GM18499 (cell line): Measurements from ENCODE around the gene CLCA1.

ENCODE experiments used
- ATAC-seq: cut with Tn5 transposase; IDR thresholded peaks from one replicate; pipeline ENCODE4 v1.9.1; 2021; ENCODE audit warnings: moderate number of reproducible peaks; ENCODE audit not compliant: insufficient read depth, unreplicated experiment

CLCA1 gene

DNA sequence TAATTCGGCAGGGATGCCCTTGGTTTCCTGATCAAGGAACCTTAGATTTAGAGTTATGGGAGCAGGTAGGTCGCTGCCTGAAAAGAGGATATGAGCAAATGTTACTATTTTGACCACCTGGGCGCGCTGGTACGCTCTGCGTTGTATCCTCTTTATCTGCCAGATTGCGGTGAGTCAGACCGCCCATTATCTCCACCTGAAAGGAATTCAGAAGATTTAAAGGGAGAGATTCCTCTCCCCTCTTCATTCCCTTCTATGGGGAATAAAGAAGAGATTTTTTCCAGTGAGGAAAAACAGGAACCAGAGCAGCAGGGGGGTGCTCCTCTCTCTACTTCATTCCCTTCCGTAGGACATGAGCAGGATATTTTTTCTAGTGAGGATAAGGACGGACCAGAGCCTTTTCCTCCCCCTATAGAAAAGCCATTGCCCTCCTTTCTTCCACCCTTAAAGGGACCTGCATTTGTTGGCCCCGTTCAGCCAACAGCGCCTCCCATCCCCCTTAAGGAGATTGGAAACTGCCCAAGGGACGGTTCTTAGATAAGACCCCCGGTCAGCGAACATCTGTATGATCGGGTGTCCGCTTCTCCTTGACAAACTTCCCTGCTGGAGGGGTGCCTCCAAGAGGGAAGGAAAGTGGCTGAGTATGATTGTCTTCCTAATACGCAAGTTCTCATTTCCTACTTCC, 34.1 kb downstream of the CLCA1 start:
- no peak for ATAC-seq

DNA sequence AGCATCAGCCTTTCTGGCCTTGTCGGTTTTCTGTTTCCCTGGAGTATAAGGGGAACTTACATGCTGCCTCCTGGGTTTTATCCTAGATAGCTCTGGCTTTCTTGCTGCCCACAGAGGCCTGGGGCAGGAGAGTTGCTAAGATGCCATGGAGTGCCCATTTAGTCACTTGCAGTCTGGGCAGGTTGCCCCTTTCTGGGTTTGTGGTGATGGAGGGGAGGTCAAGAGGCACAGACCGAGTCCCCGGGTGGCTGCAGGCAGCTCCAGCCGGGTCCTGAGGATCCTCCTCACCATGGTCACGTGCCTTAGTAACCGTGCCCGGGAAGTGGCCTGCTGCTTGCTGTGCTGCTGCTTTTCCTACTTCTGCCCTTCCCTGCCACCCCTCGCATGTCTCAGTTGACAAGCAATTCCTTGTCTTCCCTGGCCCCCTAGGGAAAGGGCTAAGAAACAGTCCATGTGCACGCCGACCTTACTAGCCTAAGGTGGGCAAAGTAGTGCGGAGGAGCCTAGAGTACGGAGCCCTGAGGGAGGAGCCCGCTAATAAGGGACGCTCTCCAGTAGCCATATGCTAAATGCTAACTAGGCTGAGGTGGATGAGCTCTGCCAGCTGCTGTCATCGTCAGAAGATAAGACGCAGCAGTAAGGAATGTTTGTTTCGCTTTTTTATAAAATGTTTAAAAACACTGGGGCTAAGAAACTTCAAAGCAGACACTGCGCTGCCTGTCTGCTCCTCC, 34.8 kb downstream of the CLCA1 start:
- no peak for ATAC-seq

DNA sequence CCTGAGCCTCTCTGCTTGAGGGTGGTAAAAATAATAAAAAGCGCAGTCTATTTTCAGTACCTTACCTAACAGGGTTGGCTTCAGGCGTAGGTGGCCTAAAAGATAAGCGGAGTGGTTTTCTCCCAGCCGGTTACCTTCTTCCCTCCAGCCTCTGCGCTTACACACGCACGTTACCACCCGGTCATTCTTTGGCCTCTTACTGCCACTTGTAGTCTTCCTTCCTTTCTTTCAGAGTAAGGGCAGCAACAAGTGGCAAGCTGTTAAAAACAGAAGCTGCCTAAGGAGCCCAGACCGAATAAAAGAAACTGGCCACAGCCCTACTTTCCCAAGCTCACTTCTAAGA, 35.4 kb downstream of the CLCA1 start:
- ATAC-seq, result no peak

DNA sequence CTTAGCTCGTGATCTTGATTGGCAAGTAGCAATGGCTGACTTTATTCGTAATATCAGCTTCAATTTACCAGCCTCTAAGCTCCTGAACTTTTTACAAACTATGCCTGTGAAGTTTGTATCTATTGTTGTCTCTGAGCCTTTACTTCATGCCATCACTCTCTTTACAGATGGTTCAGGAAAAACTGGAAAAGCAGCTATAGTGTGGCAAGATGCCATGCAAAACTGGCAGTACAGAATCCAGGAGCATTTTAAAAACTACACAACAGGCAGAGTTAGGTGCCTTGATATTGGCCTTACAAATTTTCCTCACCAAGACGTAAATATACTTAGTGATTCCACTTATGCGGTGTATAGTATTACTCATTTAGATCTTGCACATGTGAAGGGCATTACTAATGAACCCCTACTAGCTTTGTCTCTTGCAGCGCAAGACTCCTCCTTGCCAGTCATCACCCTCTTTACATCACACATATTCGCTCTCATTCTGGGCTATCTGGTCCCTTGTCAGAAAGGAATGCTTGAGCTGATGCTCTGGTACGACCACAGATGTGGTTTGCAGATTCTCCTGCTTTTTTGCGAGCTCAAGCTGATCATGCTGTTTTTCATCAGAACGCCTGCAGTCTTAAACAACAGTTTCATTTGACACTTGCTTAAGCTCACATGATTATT, 36.3 kb downstream of the CLCA1 start:
- no peak for ATAC-seq

DNA sequence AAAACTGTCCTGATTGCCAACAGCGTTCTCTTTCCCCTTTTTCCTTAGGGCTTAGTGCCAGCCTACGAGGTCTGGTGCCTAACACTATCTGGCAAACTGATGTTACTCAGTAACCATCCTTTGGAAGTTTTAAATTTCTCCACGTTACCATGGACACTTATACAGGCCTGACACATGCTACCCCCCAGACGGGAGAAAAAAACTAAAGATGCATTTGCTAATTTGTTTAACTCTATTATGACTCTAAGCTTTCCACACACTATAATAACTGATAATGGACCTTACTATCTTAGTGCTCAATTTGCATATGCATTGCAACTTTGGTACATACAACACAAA, 36.8 kb downstream of the CLCA1 start:
- no peak for ATAC-seq

DNA sequence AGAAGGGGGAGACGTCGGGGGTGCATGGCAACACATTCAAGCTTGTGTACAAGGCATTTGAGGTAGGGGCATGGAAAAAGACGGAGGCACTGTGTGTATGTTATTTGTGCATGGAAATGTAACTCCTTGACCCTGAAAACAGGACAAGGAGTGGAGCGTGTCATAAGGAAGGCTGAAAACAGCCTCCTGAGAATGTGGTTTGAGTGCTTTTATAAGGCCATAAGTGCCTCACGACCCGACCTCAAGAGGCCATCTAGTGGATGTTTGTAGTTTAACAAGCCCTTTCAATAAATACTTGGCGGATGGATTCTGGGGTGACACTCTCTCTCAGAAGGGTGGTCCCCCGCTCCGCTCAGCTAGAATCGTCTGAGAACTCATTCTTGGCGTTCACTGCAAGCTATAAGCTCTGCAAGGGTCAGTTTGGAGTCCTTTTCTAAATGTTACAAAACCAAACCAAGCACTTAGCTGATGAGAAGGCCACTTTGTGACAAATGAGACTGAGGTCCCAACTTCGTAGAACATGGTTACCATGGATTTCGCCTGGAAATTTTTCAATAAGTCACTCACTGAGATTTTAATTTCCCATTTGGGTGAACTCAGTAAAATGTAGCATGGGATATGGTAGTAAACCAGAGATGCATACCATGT, 39.3 kb downstream of the CLCA1 start:
- ATAC-seq, result no peak

DNA sequence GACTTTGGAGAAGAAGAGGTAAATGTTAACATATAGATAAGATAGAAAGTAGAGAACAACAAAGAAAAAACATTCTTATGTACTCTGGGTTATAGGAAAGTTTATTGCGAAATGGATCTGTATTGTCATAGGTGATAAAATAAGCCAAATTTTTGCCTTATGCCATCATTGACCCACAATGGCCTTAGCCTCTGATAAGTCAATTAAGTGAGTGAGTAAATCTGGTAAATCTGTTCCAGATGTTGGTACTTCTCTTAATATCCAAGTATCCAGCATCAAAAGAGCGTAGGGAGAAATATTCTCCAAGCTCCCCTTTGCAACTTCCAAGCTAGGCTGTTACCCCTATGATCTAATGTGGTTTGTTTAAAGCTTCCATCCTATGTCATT, 39.8 kb downstream of the CLCA1 start:
- no peak for ATAC-seq

DNA sequence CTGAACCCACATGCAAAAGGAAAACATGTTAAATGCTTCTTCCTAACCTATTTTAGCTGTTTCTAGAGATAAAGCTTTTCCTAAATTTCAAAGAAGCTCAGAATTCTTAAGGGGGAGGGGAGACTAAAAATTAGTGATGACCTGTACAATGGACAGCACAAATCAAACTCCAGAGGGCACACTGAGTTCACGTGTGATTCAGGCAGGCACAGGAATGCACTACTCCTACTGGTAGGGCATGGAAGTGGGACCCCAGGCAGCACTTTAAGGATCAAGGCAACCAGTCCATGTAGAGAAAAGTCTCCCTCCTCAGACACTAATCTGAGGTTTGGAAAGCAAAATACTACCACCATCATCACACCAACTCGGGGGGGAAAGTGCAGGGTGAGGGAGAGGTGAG, 46.9 kb downstream of the CLCA1 start:
- no peak for ATAC-seq

DNA sequence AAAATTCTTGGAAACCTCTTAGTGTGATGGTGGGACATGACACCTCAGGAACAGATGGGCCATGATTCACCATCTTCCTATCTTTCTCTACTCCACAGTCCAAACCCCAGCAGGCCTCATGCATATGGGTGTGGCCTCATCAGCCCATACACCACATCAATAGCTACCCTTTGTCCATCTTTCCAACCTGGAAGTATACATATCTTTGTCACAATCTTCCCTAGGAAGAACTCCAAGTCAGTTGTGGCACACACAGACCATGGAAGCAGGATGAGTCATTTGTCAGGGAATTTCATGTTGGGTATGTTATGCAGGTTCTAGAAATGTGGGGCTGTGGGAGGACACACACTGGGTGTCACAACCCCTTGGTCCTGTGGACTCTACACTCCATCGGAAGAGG, 47.6 kb downstream of the CLCA1 start:
- ATAC-seq, result no peak

DNA sequence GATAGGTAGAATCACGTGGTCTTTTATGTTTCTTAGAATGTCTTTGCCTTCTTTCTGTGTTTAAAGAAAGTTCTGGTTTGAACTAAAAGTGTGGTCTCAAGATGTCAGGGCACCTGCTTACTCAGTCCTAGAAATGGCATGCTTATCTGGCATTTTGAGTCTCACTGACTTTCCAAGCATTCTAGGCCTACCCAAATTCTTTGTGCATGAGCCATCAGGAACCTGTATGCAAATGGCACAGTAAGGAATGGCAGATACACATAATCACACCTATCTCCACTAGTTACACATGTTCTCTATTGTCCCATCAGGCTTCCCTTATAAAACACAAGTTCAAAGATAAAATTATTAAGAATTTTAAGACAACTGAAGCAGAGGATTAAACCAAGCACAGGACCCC, 48.6 kb downstream of the CLCA1 start:
- ATAC-seq, result no peak

DNA sequence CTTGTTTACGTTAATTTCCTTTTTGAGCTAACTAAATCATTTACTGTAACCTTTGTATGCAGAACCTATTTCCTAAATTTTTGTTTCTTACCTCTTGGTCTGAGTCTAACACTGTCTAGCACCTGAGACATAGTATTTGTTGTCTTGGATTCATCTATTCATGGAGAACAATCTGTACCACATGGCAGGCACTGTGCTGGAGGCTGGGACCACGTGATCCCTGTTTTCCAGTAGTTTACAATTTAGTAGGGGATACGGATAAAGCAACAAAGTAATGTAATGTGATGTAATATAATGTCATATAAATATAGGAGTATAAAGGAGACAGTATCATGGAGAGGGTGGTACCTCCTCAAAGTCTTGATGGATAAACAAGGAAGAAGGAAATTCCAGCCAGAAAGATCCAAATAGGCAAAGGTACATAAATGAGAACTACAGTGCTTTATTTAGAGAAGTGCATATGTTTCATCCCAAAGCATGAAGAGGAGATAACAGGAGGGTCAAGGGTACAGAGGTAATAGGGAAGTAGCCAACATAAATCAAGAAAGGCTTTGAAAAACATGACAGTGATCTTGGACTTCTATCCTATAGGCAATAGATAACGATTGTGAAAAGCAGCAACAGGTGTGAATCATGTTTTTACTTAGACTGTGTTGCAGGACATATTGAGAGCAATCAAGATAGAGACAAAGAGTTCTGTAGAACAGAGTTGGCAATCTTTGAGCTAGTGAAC, 52.2 kb downstream of the CLCA1 start:
- ATAC-seq, result no peak

DNA sequence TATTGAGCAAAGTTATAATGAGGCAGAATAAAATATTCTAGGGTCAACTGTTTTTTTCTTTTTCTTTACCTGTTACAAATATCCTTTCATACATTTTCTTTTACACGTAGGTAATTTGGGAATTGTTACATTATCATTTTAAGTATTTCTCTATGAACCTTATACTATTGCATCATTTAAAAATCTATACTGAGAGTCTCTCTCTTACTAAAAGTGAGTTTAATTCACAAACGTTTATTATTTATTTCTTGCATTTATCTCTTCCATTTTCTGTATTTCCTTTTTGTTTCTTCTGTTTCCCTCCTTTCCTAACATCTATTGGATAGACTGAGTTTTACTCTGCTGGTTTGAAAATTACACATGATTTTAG, 52.8 kb downstream of the CLCA1 start:
- no peak for ATAC-seq

DNA sequence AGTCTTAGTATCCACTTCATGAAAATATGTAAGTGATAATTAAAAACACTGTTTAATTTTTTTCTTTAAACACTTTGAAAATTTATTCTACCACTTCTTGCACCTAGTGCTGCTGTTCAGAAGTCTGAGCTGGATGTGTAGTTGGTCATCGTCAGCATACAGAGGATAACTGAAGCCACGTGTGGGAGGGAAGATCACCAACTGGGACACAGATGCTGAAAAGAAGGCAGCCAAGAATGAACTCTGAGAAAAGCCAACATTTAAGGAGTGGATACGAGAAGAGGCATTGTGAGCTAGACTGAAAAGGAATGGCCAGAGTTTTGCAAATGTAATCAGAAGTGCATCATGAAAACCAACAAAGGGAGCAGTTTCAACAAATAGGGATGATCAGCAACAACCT, 53.5 kb downstream of the CLCA1 start:
- ATAC-seq, result no peak

DNA sequence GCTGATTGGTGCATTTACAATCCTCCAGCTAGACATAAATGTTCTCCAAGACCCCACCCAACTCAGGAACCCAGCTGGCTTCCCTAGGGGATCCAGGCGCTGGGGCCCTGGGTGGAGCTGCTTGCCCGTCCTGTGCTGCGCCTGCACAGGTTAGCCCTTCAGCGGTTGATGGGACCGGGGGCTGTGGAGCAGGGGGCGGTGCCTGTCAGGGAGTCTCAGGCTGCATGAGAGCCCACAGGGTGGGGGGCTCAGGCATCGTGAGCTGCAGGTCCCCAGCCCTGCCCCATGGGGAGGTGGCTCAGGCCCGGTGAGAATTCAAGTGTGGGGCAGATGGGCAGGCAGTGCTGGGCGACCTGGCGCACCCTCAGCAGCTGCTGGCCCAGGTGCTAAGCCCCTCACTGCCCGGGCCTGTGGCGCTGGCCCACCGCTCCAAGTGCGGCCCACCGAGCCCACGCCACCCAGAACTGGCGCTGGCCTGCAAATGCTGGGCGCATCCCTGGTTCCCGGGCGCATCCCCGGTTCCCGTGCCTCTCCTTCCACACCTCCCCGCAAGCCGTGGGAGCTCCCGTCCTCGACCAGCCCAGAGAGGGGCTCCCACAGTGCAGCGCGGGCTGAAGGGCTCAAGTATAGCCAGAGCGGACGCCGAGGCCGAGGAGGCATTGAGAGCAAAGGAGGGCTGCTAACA, 55.1 kb downstream of the CLCA1 start:
- no peak for ATAC-seq

DNA sequence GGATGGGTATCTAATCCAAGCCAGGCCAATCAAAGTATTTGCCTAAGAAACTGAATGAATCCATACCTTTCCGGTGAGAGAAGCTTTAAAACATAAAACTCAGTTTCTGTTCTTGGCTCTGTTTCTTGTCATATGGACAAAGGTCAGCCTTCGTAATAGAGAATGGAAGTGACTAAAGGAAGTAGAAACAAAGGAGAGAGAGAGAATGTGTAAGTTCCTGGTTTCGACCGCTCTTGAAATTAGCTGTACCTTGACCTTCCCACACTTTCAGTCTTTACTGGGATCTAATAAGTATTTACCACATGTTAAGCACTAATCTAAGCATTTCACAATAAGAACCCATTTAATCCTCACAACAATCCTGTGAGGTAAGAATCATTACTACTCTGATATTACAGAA, 58.6 kb downstream of the CLCA1 start:
- ATAC-seq, result no peak

DNA sequence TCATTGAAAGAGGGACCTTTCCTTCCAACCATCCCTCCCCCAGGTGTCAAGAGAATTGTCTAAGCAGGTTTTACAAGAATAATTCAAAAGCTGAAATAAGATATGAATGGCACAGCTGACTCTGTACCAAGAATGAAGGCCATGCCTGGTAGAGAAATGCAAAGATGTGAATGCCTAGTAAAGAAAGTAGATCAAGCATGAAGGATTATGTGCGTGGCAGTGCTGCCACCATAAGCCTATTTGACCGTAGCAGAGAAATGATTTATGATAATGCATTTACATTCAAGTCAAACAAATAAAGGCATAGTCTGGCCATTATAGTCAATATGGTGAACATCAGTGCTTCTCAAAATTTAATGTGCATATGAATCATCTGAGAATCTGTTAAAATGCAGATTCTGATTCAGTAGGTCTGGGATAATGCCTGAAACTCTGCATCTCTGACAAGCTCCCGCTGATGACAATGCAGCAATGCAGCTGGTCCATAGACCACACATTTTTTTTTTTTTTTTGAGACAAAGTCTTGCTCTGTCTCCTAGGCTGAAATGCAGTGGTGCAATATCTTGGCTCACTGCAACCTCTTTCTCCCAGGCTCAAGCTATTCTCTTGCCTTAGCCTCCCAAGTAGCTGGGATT, 61.6 kb downstream of the CLCA1 start:
- no peak for ATAC-seq

DNA sequence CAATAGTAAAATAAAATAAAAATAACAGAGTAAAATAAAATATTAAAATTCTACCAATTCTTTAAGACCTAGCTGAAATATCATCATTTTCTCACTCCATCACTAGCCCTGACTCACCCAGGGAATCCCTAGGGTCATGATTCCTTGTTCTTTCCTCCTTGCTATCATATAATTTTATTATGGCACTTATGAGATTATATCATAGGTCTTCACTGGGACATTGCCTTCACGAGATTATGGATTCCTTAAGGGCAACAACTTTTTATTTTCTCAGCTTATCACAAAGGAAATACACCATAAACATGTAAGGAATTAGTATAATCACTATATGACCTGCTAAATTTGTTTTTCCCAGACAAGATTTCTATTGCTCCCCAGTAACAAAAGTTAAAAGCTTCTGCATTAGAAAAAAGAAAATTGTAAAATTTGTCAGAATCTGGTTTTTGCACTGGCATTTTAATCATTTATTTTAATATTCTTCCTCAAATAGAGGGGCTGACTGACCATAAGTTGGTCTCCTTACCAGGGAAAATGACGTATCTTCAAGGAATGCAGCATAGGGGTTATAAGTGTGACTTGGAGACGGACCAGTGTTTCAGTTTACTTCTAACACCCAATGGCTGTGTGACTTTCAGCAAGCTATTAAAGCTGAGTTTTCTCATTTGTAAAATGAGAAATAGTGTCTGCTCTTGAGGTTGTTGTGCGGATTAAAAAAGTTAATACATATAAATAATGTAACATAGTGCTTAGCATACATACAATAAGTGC, 69.4 kb downstream of the CLCA1 start:
- no peak for ATAC-seq

DNA sequence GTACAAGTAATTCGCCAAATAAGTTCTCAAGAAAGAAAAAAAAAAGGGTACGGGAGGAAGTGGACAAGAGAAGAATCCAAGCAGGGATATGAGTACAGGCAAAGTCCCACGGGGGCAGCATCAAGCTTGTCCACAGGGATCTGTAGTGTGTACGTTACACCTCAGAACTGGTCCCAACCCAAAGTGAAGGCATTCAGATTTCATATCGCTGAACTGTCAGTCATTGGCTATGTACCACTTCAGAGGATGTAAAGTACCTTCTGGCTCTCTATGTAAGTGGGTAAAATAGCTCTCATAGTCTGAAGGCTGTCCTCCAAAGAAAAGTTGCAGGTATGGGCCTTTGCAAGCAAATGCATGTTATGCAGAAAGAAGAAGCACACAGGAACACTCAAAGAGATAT, 70.0 kb downstream of the CLCA1 start:
- no peak for ATAC-seq

DNA sequence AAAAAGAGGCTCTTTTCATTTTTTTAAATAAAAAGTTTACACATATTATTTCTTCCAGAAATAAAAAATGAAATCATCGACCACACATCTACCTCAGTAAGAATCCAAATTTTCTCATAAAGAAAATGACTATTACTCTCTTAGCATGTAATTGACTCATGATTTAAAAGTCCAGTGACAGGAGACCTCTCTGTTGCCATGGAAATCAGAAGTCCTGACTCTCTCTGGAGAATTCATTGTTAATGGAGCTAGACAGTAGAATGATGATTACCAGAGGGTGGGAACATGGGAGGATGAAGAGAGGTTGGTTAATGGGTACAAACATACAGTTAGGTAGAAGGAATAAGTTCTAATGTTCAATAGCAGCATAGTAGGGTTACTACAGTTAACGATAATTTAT, 73.1 kb downstream of the CLCA1 start:
- no peak for ATAC-seq
